CD8-positive, alpha-beta memory T cell (primary cell): ENCODE results near the gene PITPNC1. TPM values are rescaled to one million over a fixed set of nuclear protein-coding genes. Genes with fewer than 3 reads are reported as not detected.
A peak's percentile ranks its signal among the peaks of the same experiment; 100 is the strongest.
"Not testable (repeated sequence)": the region's sequence is repeated elsewhere in the genome, so short reads cannot be mapped to it uniquely, and the experiment has no call there.

Experiments used
- CTCF ChIA-PET: fragments of 350-600 bp; sonication (Branson Sonifier 250); formaldehyde crosslinking; loops from one replicate; lab custom pipeline; 2021; ENCODE audit warnings: antibody characterized with exemption; lab: Charles Lee
- POLR2A ChIA-PET: fragments of 350-600 bp; sonication (Branson Sonifier 250); formaldehyde crosslinking; loops from one replicate; lab custom pipeline; 2021; ENCODE audit warnings: antibody characterized with exemption; lab: Charles Lee
- DNase-seq, 5 donors: peaks; one replicate each; pipeline versions ENCODE4 v3.0.0 to v3.0.0-alpha.2; 2020 to 2022; ENCODE audit warnings: mixed read lengths in 1 of 5
- H3K27ac ChIP-seq: one replicate; pipeline ENCODE4 v1.7.0; 2013; ENCODE audit warnings: low read depth, mild to moderate bottlenecking, low read length, moderate library complexity
- H3K27me3 ChIP-seq: 2 replicates; pipeline ENCODE4 v1.7.0; 2013; ENCODE audit warnings: low read length, mild to moderate bottlenecking; ENCODE audit not compliant: insufficient read depth, poor library complexity, severe bottlenecking
- H3K36me3 ChIP-seq: 2 replicates; pipeline ENCODE4 v1.7.0; 2013; ENCODE audit warnings: mild to moderate bottlenecking, low read length, moderate library complexity; ENCODE audit not compliant: insufficient read depth
- H3K4me1 ChIP-seq: 2 replicates; pipeline ENCODE4 v1.7.0; 2013; ENCODE audit warnings: mild to moderate bottlenecking, low read length, moderate library complexity; ENCODE audit not compliant: insufficient read depth
- H3K4me3 ChIP-seq: 2 replicates; pipeline ENCODE4 v1.7.0; 2013; ENCODE audit warnings: mild to moderate bottlenecking, low read length
- H3K9me3 ChIP-seq: 2 replicates; pipeline ENCODE4 v1.7.0; 2013; ENCODE audit warnings: mild to moderate bottlenecking, low read length
- H3K27ac Mint-ChIP-seq, 8 donors: one replicate each; pipeline ENCODE4 v1.8.0; 2020 to 2021; ENCODE audit warnings: mixed read lengths in 8 of 8, mild to moderate bottlenecking in 6 of 8, inconsistent platforms in 3 of 8, moderate library complexity in 3 of 8
- H3K27me3 Mint-ChIP-seq, 2 donors: one replicate each; pipeline ENCODE4 v1.8.0; 2020 to 2021; ENCODE audit warnings: mixed read lengths in 2 of 2, mild to moderate bottlenecking in 1 of 2, moderate library complexity in 1 of 2
- H3K36me3 Mint-ChIP-seq, 3 donors: one replicate each; pipeline ENCODE4 v1.8.0; 2020 to 2021; ENCODE audit warnings: mixed read lengths in 3 of 3, inconsistent platforms in 1 of 3, mild to moderate bottlenecking in 1 of 3
- H3K4me1 Mint-ChIP-seq, 3 donors: one replicate each; pipeline ENCODE4 v1.8.0; 2020 to 2021; ENCODE audit warnings: mixed read lengths in 3 of 3, inconsistent platforms in 1 of 3, mild to moderate bottlenecking in 1 of 3
- H3K4me3 Mint-ChIP-seq, 7 donors: one replicate each; pipeline ENCODE4 v1.8.0; 2020 to 2021; ENCODE audit warnings: mixed read lengths in 7 of 7, mild to moderate bottlenecking in 6 of 7, moderate library complexity in 4 of 7, inconsistent platforms in 2 of 7
- H3K9me3 Mint-ChIP-seq, 5 donors: one replicate each; pipeline ENCODE4 v1.8.0; 2020 to 2022; ENCODE audit warnings: mixed read lengths in 5 of 5, mild to moderate bottlenecking in 3 of 5, moderate library complexity in 2 of 5, inconsistent platforms in 1 of 5
- polyA plus RNA-seq: library from polyadenylated mRNA; unstranded; fragments of 300-500 nt; fragmentation: Illumina TruSeq; gene quantifications from one replicate; pipeline ENCODE4 v1.2.3, GENCODE V29; 2021
- total RNA-seq, 2 experiments: library from RNA; stranded (reverse); gene quantifications; one replicate each; pipeline ENCODE4 v1.2.3, GENCODE V29; 2021

The PITPNC1 gene
- total and polyA plus RNA-seq, 3 experiments from 2014 or later = 43.1 to 163 (median 45.1) TPM

DNA sequence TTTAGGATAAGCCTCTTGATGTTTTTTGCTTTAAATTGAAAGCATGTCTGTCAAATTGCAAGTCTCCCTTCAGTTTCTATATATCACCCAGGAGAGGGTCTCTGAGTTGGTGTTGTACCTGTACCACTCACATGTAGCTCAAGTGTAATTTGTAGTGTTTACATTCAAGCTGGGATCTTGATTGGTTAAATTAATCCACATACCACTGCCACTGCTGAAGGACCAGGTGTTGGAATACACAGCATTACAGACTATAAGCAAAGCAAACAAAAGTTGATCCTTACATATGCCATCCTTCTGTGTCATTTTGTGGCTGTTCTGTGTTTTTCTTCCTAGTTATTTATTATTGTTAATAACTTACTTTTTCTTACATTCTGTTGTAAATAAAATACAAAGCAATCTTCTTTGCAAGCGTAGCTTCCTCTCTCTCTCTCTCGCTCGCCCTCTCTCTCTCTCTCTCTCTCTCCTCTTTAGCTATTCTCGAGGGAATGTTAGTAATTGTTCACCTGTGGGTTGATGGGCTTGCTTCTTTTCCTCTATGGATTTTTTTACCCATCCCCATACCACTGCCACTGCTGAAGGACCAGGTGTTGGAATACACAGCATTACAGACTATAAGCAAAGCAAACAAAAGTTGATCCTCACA lies 319.9 kb downstream of the PITPNC1 start:
- CTCF ChIA-PET = interaction anchor here (0.6 to 1.4 kb wide), 3 partner anchors 9 to 1457 kb away, joined by 3 to 4 read pairs (median 4); no protein-coding TSS in a partner anchor
- Mint-ChIP-seq H3K27me3 (peaks cover 0 to 1% of the 10 kb centered on the region in 2 donors), H3K4me1 (no peaks in the 10 kb centered on the region), H3K27ac (peak overlapping the region in 2 of 8 donors; percentile 17 to 19), H3K9me3 (no peaks in the 10 kb centered on the region), H3K4me3 (no peak overlapping the region), H3K36me3 (peaks cover 0 to 43% (median 15%) of the 10 kb centered on the region in 3 donors)
- no peaks in the 10 kb centered on the region for H3K4me1 ChIP-seq
- no peaks in the 10 kb centered on the region for H3K9me3 ChIP-seq
- DNase-seq = no peak
- POLR2A ChIA-PET = no interaction called here
- peaks cover 12% of the 10 kb centered on the region for H3K36me3 ChIP-seq
- H3K27me3 ChIP-seq = no peaks in the 10 kb centered on the region
- no peak overlapping the region for H3K4me3 ChIP-seq
- no peak overlapping the region for H3K27ac ChIP-seq

DNA sequence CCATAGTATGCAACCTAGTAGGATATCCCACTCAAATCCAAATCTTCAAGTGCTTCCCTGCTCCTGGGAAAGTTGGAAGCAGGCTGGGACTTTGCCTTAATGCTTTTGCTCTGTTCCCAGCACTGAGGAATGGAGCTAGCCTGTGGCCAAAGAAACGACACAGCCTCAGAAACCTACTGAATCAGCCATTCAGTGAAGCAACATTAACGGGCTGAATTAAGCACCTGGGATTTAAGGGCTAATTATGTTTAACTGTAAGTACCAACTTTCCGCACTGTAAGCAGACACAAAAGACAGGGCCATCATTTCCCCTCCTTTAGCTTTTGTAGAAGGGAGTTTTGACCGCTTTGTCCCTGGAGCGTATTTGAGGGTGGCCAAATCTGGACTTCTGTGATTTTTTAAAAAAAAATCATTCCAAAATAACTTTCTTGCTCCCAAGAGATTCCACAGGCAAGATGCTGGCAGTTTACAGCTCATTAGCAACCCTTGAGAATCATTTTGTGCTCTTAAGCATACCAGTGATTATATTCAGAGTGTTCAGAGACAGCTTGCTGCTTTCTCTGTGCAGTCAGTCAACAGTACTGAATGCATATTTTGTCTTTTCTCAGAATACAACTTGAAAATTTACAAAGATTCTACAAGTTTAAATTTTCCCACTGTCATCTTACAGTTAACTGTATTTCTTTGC lies 323.1 kb downstream of the PITPNC1 start:
- no peak for DNase-seq
- Histone ChIP-seq H3K9me3 (no peaks in the 10 kb centered on the region), H3K4me3 (no peak overlapping the region), H3K36me3 (no peaks in the 10 kb centered on the region), H3K27me3 (no peaks in the 10 kb centered on the region), H3K27ac (no peak overlapping the region), H3K4me1 (no peaks in the 10 kb centered on the region)
- no peak overlapping the region for H3K4me3 Mint-ChIP-seq
- H3K27me3 Mint-ChIP-seq = no peaks in the 10 kb centered on the region
- H3K27ac Mint-ChIP-seq = peak overlapping the region in 1 of 8 donors; percentile 48
- ChIA-PET CTCF (interaction anchor here (1.3 to 2.0 kb wide), 2 partner anchors 10 to 13 kb away, joined by 3 to 5 read pairs; no protein-coding TSS in a partner anchor), POLR2A (no interaction called here)
- peaks cover 0 to 12% (median 5%) of the 10 kb centered on the region in 3 donors for H3K36me3 Mint-ChIP-seq
- H3K4me1 Mint-ChIP-seq = no peaks in the 10 kb centered on the region
- no peaks in the 10 kb centered on the region for H3K9me3 Mint-ChIP-seq

DNA sequence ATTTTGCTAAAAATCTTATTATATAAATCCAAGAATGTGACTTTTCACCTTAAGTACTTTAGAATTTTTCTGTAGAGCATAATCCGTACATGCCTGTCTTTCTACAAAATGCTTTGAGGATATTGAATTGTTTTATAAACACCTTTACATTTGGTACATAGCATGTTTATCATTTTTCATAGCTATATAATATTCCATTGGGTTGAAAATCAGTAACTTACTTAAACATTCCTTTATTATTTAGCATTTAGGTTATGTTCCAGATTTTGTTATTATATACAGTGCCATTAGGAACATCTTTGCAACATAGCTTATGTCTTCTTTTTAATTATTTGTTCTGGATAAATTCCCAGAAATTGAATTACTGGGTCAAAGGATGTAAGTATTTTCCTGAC lies 323.6 kb downstream of the PITPNC1 start:
- Histone ChIP-seq H3K36me3 (no peaks in the 10 kb centered on the region), H3K27me3 (no peaks in the 10 kb centered on the region), H3K27ac (no peak overlapping the region), H3K9me3 (no peaks in the 10 kb centered on the region), H3K4me1 (no peaks in the 10 kb centered on the region), H3K4me3 (no peak overlapping the region)
- no peak for DNase-seq
- Mint-ChIP-seq H3K4me1 (no peaks in the 10 kb centered on the region), H3K27me3 (no peaks in the 10 kb centered on the region), H3K36me3 (peaks cover 0 to 10% (median 2%) of the 10 kb centered on the region in 3 donors), H3K27ac (no peak overlapping the region), H3K9me3 (no peaks in the 10 kb centered on the region), H3K4me3 (no peak overlapping the region)
- CTCF ChIA-PET = interaction anchor here (1.3 to 2.0 kb wide), 2 partner anchors 11 to 13 kb away, joined by 3 to 5 read pairs; no protein-coding TSS in a partner anchor
- POLR2A ChIA-PET = no interaction called here

DNA sequence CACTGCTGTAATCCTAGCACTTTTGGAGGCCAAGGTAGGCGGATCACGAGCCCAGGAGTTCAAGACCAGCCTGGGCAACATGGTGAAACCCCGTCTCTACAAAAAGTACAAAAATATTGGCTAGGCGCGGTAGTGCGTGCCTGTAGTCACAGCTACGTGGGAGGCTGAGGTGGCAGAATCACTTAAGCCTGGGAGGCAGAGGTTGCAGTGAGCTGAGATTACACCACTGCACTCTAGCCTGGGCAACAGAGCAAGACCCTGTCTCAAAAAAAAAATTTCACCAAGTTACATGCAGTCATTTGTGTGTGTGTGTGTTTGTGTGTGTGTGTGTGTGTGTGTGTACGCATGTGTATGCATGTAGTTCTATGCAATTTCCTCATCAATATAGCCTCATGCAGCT lies 325.8 kb downstream of the PITPNC1 start:
- H3K27me3 Mint-ChIP-seq, H3K4me1 Mint-ChIP-seq, H3K36me3 ChIP-seq, H3K4me3 ChIP-seq, H3K27ac ChIP-seq, H3K4me3 Mint-ChIP-seq, H3K4me1 ChIP-seq, POLR2A ChIA-PET, H3K36me3 Mint-ChIP-seq, H3K27me3 ChIP-seq, DNase-seq, H3K9me3 Mint-ChIP-seq, H3K27ac Mint-ChIP-seq, H3K9me3 ChIP-seq, CTCF ChIA-PET: not testable (repeated sequence)

DNA sequence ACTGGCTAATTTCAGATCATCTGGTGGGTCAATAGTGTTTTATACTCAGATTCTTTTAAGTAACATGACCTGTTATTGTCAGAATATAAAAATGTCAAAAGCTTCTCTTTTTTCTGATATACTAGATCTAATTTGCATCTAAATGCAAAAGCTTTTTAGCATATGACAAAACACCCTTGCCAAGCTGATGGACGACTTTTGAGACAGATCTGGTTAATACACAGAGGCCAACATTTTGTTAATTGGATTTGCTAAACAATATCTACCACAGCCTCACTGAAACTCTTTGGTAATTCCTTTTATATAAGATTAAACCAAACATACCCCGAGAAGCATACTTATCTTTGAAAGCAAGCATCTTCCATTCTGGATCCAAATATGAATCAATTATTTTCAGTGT lies 330.4 kb downstream of the PITPNC1 start:
- Mint-ChIP-seq H3K27me3 (peaks cover 3 to 11% of the 10 kb centered on the region in 2 donors), H3K27ac (no peak overlapping the region), H3K9me3 (no peaks in the 10 kb centered on the region), H3K36me3 (peaks cover 0 to 3% (median 0%) of the 10 kb centered on the region in 3 donors), H3K4me1 (no peaks in the 10 kb centered on the region), H3K4me3 (no peak overlapping the region)
- no peaks in the 10 kb centered on the region for H3K4me1 ChIP-seq
- no peak for DNase-seq
- POLR2A ChIA-PET = no interaction called here
- CTCF ChIA-PET = no interaction called here
- H3K36me3 ChIP-seq = no peaks in the 10 kb centered on the region
- no peaks in the 10 kb centered on the region for H3K27me3 ChIP-seq
- H3K27ac ChIP-seq = no peak overlapping the region
- no peak overlapping the region for H3K4me3 ChIP-seq
- no peaks in the 10 kb centered on the region for H3K9me3 ChIP-seq

DNA sequence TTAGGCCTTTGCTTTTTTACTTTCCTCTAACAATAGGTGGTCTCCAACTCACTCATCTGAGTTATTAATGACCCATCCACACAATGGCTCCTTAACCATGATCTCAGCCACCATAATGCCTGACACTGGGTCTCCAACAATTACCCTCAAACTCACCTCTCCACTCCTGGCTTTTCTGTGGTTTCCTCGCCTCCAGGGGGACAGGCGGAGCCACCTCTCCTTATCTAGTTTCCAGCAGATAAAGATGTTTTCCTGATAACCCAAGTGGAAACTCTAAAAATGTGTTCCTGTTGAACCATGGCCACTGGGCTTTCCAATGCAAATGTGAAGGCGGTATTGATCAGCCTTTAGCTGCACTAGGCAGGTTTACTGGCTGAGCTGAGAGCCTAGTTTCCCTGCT lies 331.3 kb downstream of the PITPNC1 start:
- Histone ChIP-seq H3K27me3 (no peaks in the 10 kb centered on the region), H3K4me1 (no peaks in the 10 kb centered on the region), H3K36me3 (no peaks in the 10 kb centered on the region), H3K4me3 (no peak overlapping the region), H3K27ac (no peak overlapping the region), H3K9me3 (no peaks in the 10 kb centered on the region)
- Mint-ChIP-seq H3K27me3 (peaks cover 8 to 17% of the 10 kb centered on the region in 2 donors), H3K4me3 (no peak overlapping the region), H3K9me3 (no peaks in the 10 kb centered on the region), H3K4me1 (no peaks in the 10 kb centered on the region), H3K36me3 (peaks cover 0 to 4% (median 0%) of the 10 kb centered on the region in 3 donors), H3K27ac (no peak overlapping the region)
- ChIA-PET POLR2A (no interaction called here), CTCF (interaction anchor here (0.9 kb wide), 1 partner anchor 333 kb away, joined by 3 read pairs; no protein-coding TSS in a partner anchor)
- no peak for DNase-seq

DNA sequence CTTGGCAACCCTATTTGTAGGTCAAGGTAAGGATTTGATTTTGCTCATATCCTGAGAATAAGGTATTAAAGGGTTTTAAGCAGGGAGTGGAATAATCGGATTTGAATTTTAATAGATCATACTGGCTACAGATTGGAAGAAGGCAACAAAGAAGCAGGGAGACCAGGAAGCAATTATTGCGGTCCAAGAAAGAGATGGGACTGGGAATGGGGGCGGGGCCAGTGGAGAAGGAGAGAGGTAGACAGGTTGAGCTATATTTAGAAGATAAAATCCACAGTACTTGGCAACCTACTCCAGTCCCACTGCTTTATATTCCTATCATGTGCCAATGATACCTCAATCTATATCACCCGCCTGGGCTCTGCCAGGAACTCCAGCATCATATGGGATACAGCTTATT lies 334.8 kb downstream of the PITPNC1 start:
- Histone ChIP-seq H3K4me1 (peaks cover 2% of the 10 kb centered on the region), H3K4me3 (no peak overlapping the region), H3K9me3 (no peaks in the 10 kb centered on the region), H3K27me3 (no peaks in the 10 kb centered on the region), H3K27ac (no peak overlapping the region), H3K36me3 (no peaks in the 10 kb centered on the region)
- Mint-ChIP-seq H3K36me3 (peaks cover 0 to 4% (median 2%) of the 10 kb centered on the region in 3 donors), H3K4me1 (peaks cover under 1 to 5% (median 2%) of the 10 kb centered on the region in 3 donors), H3K27me3 (peaks cover 11 to 18% of the 10 kb centered on the region in 2 donors), H3K9me3 (no peaks in the 10 kb centered on the region), H3K27ac (peak overlapping the region in 1 of 8 donors; percentile 22), H3K4me3 (peak overlapping the region in 1 of 7 donors; percentile 13)
- DNase-seq = no peak
- ChIA-PET POLR2A (no interaction called here), CTCF (interaction anchor here (0.7 kb wide), 1 partner anchor 7 kb away, joined by 3 read pairs; no protein-coding TSS in a partner anchor)

DNA sequence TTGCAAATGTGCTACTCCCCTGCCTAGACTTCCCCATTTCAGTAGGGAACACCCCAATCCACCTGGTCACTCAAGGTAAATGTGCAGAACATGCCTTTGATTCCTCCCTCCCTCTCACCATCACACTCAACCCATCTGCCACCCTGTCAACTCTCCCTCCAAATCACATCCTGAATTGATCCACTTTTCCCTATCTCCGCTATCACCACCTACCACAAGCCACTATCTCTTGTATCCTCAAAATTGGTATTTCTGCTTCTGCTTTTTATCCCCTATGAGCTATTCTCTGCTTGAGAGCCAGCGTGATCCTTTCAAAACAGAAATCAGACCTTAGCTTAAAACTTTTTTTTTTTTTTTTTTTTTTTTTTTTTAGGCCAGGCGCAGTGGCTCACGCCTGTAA lies 335.3 kb downstream of the PITPNC1 start:
- H3K27me3 Mint-ChIP-seq = peaks cover 11 to 18% of the 10 kb centered on the region in 2 donors
- Histone ChIP-seq H3K27me3 (no peaks in the 10 kb centered on the region), H3K9me3 (no peaks in the 10 kb centered on the region), H3K27ac (no peak overlapping the region), H3K4me1 (peaks cover 6% of the 10 kb centered on the region), H3K4me3 (no peak overlapping the region), H3K36me3 (no peaks in the 10 kb centered on the region)
- H3K9me3 Mint-ChIP-seq = no peaks in the 10 kb centered on the region
- H3K27ac Mint-ChIP-seq = peak overlapping the region in 2 of 8 donors; percentile 10 to 22
- peaks cover 0 to 4% (median 2%) of the 10 kb centered on the region in 3 donors for H3K36me3 Mint-ChIP-seq
- H3K4me1 Mint-ChIP-seq = peaks cover 5 to 9% (median 7%) of the 10 kb centered on the region in 3 donors
- no peak for DNase-seq
- CTCF ChIA-PET = interaction anchor here (0.7 kb wide), 1 partner anchor 8 kb away, joined by 3 read pairs; no protein-coding TSS in a partner anchor
- POLR2A ChIA-PET = no interaction called here
- H3K4me3 Mint-ChIP-seq = peak overlapping the region in 1 of 7 donors; percentile 13
